ENCODE data around the gene FAAP20.
A peak's percentile ranks its signal among the peaks of the same experiment; 100 is the strongest.

The FAAP20 gene

DNA sequence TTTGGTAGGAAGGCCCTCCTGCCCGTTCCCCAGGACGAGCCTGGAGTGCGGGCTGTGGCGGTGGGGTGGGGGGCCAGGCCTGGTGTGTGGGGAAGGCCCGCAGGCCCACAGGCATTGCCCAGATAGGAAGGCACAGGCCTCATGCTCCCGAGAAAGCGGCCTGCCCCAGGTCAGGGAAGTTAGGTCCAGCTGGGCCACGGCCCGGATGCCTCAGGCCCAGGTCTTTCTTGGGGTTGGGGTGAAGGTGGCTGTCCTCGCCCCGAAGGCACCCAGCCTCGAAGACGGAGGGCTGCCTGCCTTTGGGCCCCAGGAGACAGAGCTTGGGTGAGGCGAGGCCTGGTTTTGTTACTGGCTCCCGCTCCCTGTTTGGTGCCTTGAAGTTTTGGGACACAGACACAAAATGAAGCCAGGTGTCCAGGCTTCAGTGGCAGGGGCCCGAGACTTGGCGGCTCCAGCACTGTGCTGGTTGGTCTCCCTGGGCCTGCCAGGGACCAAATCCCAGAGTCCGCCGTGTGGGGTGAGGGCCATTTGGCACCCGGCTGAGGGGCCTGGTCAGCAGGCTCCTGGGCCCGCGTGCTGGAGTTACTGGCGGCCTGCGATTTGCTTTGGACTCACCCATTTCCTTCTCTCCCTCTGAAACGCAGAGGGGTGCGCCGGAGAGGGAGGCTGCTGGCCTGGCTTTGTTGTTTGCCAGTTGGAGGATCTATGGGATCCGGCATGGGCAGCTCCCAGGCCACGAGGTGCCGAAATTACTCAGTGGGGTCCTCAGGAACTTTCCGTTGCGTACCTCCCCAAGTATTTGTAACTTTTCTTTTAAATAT, 35.5 kb upstream of the FAAP20 start:
- DNase-seq: no peak

GRCh38 chr1:2229037-2229864, 34.7 kb upstream of the FAAP20 start:
- peak; percentile 77 for DNase-seq

GRCh38 chr1:2228694-2229036, 34.1 kb upstream of the FAAP20 start:
- DNase-seq: peak; percentile 49

DNA sequence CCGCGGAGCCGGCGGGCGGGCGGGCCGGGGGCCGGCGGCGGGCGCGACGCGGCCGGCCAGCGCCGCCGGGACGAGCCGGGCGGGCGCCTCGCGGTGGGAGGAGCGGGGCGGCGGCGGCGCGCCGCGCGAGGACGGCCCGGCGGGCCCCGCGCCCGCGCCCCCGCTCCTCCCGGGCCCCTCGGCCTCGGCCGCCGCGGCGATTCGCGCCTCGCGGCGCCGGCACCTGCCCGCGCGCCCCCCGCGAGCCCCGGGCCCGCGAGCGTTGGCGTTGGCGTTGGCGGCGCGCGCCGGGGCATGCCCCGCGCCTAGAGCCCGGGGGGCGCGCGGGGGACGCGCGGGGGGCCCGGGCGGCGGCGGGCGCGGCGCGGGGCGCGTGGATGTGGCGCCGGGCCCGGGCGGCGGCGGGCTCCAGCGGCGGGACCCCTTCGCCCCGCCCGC, 33.6 kb upstream of the FAAP20 start, which contains the start of gene SKI:
SKI (plus strand) TSS at position 163 of the 438 bp plus-strand sequence. CDS start 448 bp downstream, outside the sequence.
- DNase-seq: no peak

- DNase-seq: peak; percentile 97
These were observed 33.0 kb upstream of the FAAP20 start for GRCh38 chr1:2227346-2228156.

- DNase-seq: no peak
These were observed 32.2 kb upstream of the FAAP20 start for GRCh38 chr1:2226525-2227345.

- no peak for DNase-seq
These were observed 30.3 kb upstream of the FAAP20 start for GRCh38 chr1:2224631-2225428.

DNA sequence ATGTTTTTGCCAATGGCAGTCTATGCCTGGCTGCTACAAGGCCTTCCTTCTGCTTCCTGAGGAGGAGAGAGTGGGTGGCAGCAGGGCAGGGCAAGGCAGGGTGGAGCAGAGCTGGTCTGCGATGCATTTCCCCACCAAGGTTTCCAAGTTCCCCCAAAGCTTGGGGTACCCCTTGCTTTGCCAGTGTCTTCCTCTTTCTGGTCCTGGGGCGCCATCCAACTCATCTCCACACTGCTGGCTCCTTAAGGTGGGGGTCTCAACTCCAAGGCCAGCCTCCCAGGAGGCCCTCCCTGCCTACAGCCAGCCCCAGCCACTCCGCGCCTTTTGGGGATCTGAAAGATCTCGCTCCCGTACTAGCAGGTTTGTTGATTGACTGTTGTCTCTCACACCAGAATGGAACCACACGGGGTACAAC, 29.6 kb upstream of the FAAP20 start:
- DNase-seq: no peak

GRCh38 chr1:2221271-2221670, 26.7 kb upstream of the FAAP20 start:
- DNase-seq: no peak

DNA sequence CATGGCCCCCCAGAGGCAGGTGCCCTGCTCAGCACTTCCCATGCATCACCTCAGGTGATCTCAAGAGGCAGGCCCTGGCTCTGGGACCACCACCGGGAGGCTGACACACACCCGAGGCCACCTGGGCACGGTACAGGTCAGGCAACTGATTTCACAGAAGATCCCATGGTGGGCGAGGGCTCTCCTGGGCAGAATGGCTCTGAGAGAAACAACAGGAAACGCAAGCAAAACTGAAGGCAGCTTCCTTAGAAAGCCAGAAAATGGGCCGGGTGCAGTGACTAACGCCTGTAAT, 22.1 kb upstream of the FAAP20 start:
- DNase-seq: no peak

GRCh38 chr1:2215909-2216766, 21.6 kb upstream of the FAAP20 start:
- no peak for DNase-seq

DNA sequence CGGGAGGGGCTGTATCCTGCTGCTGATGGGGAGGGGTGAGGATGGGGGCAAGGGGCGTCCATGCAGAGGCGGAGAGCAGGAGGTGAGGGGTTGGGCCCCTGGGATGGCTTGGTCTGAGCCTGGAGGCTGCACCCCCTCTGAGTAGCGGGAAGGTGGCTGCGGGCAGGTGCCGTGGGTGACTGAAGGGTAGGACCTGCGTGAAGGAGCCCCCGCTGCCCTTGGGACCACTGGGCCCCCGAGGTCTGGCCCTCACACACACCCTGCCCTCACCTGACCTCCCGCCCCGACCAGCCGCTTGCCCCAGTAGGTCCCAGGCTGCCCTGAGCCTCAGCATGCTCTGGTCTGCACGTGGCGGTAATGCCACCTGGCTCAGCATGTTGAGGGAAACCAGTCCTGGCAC, 20.8 kb upstream of the FAAP20 start:
- DNase-seq: no peak

- no peak for DNase-seq
These were observed 20.1 kb upstream of the FAAP20 start for GRCh38 chr1:2214541-2215241.

- no peak for DNase-seq
These were observed 19.3 kb upstream of the FAAP20 start for GRCh38 chr1:2213576-2214505.

DNA sequence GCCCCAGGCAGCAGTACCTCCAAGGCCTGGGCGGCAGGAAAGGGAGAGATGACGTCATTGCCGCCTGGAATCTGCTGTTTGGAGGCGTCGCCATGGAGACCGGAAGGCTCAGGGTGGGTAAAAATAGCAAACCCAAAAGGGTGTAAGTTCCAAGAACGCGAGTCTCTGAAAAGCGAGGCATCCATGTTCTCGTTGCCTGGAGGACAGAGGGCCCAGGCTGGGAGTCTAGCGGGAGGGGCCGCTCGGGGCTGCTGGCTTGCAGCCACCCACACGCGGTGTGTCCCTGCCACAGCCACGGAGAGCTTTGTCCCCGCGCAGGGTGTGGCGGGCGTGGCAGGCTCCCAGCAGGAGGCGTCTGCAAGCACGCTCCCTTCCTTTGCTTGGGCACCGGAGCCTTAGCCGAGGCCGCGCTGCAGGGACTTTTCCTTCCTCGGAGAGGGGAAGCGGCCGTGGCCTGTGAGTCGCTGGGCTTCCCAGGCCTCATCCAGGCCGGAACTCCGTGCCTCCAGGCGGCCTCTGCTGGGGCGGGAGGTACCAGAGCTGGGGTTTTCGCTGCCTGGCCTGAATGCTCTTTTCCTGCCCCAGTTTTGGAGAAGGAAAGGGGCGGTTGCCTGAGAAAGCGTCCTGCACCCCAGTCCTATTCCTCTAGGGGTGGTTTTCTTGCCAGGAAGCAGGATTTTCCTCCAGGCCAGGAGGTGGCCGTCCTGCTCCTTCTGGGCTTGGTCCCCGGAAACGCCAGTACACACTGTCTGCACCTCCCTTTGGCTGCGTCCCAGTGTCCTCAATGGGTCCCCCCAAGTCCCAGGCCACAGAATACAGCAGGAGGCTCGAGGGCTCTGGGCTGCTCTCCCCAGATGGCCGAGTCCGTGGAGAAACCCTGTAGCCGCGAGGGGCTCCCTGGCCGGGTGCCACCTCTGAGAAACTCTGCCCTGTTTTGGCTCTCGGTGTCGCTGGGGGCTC, 18.2 kb upstream of the FAAP20 start:
- no peak for DNase-seq

- no peak for DNase-seq
These were observed 17.6 kb upstream of the FAAP20 start for GRCh38 chr1:2212274-2212531.

GRCh38 chr1:2210786-2211185, 16.2 kb upstream of the FAAP20 start:
- DNase-seq: no peak
